Activated CD4-positive, alpha-beta T cell treated with anti-CD3 and anti-CD28 coated beads, Interleukin-2, Interleukin-6, amounts not matched to agents 100 ng/mL and 50 ng/mL, durations not matched to agents 16 hours and 8 hours (primary cell): ENCODE measurements around the gene VPS50.

Source experiments
- DNase-seq: peaks from one replicate; pipeline ENCODE4 v3.0.0-alpha.2; 2020

Gene VPS50, protein sequence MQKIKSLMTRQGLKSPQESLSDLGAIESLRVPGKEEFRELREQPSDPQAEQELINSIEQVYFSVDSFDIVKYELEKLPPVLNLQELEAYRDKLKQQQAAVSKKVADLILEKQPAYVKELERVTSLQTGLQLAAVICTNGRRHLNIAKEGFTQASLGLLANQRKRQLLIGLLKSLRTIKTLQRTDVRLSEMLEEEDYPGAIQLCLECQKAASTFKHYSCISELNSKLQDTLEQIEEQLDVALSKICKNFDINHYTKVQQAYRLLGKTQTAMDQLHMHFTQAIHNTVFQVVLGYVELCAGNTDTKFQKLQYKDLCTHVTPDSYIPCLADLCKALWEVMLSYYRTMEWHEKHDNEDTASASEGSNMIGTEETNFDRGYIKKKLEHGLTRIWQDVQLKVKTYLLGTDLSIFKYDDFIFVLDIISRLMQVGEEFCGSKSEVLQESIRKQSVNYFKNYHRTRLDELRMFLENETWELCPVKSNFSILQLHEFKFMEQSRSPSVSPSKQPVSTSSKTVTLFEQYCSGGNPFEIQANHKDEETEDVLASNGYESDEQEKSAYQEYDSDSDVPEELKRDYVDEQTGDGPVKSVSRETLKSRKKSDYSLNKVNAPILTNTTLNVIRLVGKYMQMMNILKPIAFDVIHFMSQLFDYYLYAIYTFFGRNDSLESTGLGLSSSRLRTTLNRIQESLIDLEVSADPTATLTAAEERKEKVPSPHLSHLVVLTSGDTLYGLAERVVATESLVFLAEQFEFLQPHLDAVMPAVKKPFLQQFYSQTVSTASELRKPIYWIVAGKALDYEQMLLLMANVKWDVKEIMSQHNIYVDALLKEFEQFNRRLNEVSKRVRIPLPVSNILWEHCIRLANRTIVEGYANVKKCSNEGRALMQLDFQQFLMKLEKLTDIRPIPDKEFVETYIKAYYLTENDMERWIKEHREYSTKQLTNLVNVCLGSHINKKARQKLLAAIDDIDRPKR

DNA sequence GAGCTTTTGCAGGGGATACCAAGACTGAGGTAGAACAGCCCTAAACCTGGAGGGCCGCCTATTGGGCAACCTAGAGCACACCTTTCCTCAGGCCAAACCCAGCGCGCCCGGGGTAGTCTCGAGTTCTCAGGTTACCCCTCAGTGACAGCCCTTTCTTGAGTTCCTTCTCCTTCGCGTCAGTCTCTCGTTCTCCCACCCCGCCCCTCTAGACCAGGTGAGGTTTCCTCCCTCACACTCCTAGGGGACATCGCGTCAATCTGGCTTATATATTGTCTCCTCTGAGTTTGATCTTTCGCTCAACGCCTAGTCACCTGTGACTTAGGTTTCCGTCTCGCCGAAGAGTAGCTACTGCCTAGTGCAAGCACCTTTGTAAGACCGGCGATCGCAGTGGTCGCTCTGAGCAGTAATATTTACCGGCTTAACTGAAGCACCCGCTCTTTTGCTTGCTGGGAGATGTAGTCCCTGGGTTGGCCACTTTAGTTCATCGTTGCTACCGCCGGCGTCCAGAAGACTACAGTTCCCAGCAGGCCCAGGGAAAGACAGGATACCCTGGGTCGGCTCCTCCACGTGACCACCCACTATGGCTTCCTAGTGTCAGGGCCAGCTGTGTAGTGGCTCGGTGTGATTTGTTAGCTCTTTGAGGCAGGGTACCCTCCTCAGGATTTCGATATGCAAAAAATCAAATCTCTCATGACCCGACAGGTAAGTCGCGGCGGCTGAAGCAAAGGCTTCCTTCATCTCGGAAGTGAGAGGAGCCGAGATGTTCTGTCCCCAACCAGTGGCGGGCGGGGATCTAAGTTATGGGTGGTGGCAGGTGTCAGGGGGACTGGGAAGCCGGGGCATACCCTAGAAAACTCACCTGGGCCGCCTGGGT is at the start of gene VPS50:
TSS of gene VPS50 (plus strand) at position 568 of the 874 bp plus-strand sequence. CDS start at position 670, 102 bp downstream.
- DNase-seq = peak; percentile 97

DNA sequence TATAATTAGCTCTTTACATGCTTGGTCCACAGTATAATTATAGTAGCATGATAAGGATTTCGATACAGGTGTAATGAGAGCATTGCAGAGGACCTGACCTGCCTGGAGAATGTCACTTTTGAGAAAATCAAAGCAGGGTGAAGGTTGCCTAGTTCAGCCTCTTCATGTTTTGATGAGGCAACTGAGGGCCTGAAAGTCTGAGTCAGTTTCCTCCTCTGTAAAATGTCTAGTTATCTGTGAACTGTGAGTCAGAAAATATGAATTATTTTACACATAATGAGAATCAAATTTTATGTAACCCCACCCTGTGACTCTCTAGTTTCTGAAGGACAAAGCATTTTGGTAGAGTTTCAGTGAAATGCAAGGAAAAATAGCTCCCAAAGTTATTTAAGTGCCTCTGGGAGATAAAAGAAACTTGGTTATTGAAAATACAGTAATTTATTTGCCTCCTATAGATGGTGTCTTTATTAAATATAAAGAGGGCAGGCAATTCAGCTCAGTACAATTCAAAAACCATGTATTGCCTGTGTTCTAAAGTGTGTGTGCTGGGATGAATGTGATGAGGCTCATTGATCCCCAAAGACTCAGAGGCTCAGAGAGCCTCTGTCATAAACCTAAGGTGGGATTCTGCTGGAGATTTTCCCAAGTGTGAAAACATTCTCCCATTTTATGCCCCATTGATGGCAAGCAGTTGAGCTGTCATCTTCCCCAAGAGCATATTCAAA is 46.7 kb upstream of the VPS50 start:
- DNase-seq = peak; percentile 61

DNA sequence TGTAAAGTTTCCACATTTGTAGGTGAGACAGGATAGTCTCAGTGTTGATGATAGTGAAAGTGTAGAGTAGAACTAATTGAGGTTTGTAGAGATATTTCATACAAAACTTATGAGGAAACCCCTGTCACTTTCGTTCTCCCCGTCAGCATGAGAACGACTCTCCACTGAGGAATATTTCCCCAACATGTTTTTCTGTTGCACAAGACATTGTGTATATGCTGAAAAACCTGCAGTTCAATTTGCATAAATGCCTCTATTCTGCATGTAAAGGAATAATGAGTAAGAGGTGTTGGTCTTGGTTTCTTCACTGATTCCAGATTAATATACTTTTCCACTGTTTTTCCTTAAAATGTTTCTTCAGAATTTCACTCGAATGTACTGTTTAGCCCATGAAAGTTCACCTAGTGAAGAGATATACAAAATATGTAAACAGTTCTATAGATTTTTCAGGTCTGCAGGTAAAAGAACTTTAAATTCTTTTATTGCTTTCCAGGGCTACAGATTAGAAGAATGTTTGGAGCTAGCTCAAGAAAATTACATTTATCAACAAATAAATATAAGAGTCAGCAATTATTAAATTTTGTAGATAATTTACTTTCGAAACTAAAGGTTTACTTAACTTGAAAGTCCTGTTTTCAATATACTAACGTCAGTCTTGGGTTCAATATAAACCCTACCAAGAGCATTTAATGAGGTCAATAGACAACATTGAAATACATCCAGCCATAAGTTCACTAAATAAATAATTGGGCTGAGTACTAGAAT is 43.1 kb upstream of the VPS50 start:
- DNase-seq = no peak

- DNase-seq = no peak
Observed at GRCh38 chr7:93194386-93194785, 37.8 kb upstream of the VPS50 start.

DNA sequence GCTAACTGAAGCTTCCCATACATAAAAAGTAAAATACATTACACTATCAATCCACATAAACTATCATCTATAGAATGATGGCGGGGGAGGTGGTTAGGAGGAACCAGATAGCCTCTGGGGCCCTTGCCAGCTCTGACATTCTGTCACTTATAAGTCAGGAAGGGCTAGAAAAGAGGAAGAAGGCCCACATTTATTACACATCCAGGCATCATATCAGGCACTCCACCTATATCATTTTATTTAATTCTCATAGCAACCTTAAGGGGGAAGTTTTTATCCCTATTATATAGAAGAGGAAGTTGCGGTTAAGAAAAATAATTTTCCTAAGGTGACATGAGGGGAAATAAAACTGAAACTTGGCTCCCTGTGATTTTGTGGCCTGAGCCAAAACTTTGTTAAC is 35.8 kb upstream of the VPS50 start:
- DNase-seq = no peak

- DNase-seq = no peak
Observed at GRCh38 chr7:93198472-93198871, 33.7 kb upstream of the VPS50 start.

GRCh38 chr7:93202594-93203250 is 29.4 kb upstream of the VPS50 start:
- no peak for DNase-seq

DNA sequence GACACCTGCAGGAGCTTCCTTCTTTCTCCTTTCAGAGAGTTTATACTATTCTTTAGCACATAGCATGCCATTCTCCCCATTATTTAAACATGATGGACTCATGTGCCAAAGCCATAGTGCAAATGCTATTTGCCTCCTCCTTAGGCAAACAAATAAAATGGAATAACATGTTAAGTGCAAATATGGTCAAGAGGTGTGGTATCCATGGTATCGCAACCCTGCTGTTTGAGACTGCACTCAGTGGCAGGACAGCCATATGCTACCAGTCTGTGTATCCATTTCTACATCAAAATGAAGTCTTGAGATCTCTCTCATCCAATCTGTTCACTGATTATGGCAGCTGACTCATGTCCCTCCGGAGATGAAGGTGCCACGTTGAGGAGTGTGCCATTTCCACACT is 28.7 kb upstream of the VPS50 start:
- DNase-seq = no peak

DNA sequence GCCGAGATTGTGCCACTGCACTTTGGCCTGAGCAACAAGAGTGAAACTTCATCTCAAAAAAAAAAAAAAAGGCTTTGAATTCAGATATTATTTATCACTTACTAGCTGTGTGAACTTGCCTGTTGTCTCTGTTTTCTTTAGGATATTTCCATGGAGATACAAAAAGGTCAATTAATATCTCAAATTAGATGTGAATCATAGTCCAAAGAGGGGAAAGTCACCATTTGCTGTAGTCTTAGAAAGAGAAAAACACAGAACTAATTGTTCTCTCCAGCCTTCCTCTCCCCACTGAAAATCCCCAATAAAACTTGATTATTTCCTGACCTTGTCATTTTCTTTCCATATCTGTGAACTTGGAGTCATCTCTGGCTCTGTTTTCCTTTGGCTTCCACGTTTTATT is 27.1 kb upstream of the VPS50 start:
- no peak for DNase-seq

DNA sequence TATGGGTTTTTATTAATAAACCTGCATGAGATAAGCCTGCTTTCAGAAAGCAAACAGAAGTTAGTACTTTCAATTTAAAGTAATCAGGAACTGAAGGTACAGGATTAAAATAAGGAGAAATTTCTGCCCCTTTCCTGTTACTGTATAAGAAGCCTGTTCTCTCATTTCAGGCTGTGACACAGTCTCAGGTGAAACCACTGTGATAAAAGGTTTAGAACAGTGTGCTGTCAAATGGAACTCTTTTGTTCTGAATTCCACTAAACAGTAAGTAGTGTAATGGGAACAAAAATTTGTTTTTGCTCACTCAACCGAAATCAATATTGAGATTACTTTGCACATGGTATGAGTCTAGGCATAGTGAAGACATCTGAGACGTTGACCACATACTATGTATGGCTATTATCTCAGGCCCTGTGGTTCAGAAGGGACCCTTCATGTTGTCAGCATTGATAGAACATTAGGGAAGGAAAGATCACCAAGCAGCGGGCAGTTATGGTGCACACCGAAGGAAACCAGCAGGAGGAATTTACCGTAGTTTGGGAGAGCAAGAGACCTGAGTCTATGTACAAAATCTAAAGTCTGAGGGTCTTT is 20.8 kb upstream of the VPS50 start:
- no peak for DNase-seq

DNA sequence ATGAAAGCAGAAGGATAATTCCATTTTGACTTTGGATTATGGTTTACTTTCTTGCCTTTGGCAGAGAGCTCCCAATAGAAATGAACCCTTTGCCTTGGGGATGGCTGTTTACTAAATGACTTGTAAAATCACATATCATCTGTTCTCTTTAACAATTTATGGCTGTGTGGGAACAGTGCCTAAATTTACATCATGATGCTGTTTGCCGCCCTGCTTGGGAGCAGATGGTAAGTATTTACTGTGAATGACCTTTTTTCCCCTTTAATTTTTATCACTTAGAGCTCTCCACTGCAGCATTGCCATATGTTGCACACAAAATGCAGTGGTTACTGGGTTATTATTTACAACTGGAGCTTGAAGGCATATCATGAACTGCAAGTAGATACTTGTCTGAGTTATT is 19.3 kb upstream of the VPS50 start:
- DNase-seq = no peak

DNA sequence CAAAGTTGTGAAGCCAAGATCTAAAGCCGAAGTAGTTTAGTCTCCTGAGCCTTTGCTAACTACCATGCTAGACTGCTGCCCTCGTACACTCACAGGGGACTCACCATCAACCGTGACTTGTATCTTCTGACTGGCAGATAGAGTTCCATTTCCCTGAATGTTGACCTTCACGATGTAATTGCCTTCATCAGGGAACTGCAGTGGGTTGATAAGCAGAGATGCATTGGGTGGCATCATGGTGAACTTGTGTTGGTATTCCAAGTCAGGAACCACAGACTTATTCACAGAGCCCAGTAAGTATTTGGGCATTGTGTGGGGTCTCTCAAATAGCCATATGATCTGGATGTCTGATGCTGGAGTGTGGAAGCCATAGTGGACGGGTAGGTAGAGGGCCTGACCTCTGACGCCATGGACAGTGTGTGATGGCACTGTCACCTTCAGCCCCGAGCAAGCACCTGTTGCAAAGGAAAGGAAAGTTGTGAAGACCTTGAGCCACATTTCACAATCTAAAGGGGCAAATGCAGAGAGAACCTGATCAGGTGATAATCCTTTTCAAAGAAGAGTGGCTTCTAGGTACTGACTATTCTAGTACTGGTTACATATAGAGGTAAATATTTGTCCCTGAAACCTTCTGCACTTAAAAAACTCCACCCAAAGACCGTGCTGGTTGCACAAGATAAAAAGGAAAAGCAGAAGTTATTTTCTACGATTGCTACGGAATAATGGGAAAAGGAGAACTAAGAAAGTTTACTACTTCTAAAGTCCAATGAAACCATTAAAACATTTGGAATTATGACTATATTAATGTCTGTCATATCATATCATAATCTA is 13.0 kb upstream of the VPS50 start:
- no peak for DNase-seq

GRCh38 chr7:93219868-93220267 is 12.3 kb upstream of the VPS50 start:
- DNase-seq = no peak

DNA sequence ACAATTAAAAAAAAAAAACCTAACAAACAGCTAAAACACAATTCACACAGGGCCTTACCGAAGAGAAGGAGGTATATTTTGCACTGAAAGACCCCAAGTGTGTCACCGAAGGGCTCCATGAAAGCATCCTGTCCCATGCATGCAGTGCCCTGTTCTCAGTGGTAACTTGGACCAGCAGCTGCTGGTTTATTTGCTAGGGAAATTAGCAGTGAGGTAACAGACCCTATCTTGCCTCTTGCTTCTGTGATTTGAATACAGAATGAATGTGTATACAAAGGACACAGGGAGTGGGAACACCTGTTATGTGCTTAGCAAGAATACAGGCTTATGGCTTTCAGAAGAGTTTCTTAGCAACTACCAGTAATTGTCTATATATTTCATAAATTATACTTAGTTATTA is 5.9 kb upstream of the VPS50 start, which contains the start of gene HEPACAM2:
TSS of gene HEPACAM2 (minus strand) at position 160 of the 400 bp plus-strand sequence.
- DNase-seq = no peak

GRCh38 chr7:93228302-93228701 is 3.9 kb upstream of the VPS50 start:
- peak; percentile 79 for DNase-seq

GRCh38 chr7:93231259-93231658 is 907 bp upstream of the VPS50 start:
- DNase-seq = no peak

- no peak for DNase-seq
Observed at GRCh38 chr7:93232673-93233018, 480 bp downstream of the VPS50 start.

DNA sequence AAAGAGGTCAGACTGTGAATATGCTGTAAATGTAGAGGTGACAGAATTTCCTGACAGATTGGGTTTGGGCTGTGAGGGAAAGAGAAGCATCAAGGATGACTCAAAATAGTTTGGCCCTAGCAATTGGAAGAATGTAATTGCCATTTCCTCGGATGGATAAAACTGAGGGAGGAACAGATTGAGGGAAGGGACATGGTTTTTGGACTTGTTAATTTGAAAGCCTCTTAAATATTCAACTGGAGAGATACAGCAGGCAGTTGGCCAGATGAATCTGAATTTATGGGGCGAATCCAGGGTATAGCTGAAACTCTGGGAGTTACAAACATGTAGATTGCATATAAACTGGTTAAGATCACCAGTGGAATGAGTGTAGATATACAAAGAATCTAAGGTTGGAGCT is 3.4 kb downstream of the VPS50 start:
- DNase-seq = no peak

- DNase-seq = no peak
Observed at GRCh38 chr7:93238131-93238530, 6.0 kb downstream of the VPS50 start.
